ENCODE measurements around the gene MID1IP1.

MID1IP1 gene

DNA sequence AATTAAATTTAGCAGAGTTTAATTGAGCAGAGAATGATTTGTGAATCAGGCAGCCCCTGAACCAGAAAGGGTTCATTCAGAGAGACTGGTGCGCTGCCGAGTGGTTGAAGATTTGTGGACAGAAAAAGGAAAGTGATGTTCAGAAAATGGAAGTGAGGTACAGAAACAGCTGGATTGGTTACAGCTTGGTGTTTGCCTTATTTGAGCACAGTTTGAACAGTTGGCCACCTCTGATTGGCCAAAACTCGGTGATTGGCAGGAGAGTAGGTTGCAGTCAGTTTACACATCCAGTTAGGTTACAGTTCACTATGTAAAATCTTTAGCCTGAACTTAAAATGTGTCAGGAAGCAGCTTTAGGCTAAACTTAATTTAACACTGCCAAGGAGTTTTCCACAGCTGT lies 14.9 kb downstream of the MID1IP1 start:
- no peak for DNase-seq (ENCODE audit: low spot score)

DNA sequence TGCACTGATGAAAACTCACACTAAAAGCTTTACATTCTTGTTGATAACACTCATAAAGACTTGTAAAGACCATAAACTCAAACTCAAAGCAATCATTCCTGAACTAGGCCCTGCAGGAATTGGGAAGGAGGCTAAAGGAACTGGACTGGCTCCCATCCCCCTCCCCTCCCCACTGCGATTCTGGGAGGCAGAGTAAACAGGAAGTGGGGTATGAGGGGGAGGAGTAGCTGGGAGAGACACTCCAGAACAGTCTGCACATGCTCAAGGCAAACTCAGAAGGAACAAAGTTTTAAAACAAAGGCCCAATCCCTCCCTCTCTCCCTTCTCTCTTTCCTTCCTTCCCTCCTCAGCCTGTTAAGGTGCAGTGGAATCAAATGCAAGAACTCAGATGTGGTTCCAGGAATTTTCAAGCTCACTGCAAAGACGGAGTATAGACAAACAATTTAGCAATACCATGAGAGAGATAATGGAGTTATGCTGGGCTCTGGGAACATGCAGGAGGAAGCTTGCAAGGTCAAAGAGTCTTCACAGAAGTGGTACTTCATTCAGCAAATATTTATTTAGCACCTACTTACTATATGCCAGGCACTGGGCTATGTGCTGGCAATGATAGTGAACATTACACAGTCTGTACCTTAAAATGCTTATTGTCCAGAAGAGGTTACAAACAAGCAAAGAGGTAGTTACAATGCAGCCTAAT lies 15.9 kb downstream of the MID1IP1 start:
- no peak for DNase-seq (ENCODE audit: low spot score)

DNA sequence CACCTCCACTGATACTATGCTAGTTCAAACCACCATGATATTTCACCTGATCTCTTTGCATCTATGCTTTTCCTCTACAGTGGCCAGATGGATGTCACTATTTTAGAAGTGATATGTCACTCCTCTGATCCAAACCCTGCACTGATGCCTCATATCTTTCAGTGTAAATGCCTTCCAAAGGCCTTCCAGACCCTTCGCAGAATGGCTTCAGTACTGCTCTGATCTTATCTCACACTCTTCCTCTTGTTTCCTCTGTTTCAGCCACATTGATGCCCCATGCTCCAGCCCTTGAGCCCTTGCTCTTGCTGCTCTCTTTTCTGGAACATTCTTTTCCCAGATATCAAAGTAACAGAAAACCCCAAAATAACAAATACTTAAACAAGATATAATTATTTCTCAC lies 17.9 kb downstream of the MID1IP1 start:
- DNase-seq (ENCODE audit: low spot score) = no peak

DNA sequence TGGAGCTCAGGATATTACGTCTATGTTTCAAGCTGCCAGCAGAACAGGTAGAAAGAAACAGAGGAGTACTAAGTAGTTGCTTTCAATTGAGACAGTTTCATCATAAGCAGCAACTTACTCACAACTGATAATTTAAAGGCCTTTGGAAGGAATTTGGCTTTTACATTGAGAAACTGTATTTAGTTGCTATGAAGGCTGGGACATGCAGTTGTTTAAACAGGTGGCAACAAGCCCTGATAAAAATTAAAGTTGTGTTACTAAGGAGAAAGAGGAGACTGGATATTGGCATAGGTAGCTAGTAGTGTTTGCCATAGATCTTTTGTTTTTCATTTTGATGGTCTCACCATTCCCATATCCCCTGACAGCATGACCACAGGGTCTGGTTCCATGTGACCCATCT lies 18.4 kb downstream of the MID1IP1 start:
- no peak for DNase-seq (ENCODE audit: low spot score)

DNA sequence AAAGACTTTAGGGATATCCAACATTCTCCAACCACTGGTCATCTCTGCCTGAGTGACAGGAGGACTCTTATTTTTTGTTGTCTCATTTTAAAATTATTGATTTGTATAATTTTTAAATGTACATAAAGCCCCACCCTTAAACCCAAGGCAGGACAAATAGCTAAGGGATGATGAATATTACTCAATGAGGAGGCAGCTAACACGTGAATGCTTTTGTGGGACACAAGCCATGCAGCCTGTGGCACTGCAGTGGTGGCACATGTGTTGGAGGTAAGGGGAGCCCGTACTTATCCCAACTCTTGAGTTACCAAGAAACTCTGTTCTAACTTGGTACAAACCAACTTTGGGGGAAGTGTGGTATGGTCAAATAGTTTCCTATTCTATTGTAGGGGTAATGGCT lies 19.5 kb downstream of the MID1IP1 start:
- no peak for DNase-seq (ENCODE audit: low spot score)

DNA sequence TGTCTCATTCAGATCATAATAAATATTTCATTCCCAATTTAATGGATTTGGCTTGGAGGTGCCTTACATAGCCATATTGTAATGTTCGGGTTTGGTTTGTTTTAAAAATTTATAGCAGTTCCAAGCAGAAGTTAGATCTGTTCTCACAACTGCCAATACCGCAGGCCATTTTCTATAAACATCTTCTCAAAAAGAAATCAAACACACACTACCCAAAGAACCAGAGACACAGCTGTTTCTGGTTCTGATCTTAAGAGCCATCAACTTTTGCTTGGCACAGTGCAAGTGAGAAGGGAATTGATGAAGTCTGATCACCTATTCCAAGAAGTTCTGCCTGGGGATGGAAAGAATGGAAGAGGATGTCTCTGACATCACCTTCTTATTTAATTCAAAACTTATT lies 22.9 kb downstream of the MID1IP1 start:
- DNase-seq (ENCODE audit: low spot score) = no peak

DNA sequence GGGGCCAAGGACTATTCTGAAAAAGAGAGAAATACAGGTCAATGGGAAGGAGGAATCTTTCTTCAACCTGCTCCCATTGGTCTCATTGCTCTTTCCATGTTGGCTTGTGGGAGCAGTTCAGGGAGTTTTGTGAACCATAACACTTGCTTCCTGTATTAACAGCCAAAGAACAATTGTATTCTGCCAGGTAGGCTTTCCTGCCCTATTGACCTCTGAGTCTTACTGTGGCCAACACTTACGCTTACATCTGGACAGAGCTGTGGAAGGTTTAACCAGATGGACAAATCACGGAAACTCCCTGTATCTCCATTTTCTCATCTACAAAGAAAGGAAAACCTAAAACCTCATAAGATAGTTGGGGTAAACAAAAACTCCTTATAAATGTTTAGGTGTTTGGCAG lies 30.7 kb downstream of the MID1IP1 start:
- no peak for DNase-seq (ENCODE audit: low spot score)

DNA sequence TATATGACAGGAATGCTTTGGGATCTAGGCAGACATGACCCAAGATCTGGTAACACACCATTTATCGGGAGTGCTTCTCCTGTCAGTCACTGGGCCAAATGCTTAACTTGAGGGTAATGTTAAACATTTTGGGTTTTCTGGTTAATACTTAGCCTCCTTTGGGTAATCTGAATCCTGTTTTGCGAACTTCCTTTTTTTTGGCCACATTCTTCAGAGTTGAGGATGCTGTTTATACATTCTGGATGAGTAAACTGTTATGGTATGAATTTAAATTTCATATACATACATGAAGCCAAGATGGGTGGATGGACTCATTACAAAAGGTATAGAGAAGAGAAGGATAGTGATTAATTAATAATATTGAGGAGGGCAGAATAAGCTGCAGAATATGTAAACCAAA lies 36.1 kb downstream of the MID1IP1 start:
- DNase-seq (ENCODE audit: low spot score) = no peak

DNA sequence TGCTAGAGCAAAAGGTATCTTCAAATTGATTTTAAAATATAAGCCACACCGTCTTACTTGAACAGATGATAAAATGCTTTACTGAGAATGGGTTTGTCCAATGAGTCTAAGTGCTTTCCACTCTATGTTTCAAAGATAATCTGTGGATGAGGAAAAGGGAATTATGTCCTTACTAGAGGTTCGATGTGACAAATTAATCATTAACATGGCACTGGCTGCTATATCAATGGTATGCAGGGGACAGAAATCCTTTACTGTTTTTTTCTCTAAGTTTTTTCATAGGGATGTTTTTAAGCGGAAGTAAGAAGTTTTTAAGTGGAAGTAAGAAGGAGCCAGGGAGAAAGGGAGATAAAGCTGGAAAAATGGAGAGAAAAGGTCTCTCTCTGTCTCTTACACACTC lies 38.0 kb downstream of the MID1IP1 start:
- DNase-seq (ENCODE audit: low spot score) = no peak

DNA sequence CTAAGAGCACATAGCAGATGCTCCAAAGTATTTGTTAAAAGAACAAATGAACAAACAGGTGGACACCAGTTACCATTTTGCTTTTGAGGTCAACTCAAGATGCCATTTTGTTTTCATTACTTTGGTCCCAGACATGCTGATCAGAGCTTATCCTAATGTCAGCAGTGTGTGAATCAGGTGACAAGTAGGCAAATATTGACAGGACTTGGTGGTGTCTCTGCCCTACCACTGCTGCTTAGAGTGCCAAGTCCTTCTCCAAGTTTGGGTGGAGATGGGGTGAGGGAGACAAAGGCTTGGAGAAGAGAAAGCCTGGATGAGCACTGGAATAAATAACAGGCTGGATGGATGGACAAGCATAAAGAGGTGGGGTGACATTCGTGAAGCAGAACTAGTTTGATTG lies 38.7 kb downstream of the MID1IP1 start:
- no peak for DNase-seq (ENCODE audit: low spot score)

DNA sequence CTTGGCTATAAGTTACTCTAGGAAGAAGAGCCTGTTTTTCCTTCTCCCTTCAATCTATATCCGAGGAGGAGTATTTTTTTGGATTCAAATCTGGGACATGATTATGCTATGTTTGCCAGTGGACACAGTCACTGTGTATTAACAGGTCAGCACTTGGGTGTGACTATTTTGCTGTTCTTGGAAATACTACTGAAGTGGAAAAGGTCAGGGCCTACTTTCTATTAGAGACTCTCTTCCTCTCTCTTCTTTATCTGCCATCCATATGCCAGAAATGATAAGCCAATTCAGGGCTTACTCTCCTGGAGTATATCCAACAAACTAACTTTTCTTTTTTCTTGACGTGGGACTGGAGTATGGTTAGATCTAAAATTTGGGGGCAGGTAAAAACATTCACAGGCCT lies 40.5 kb downstream of the MID1IP1 start:
- DNase-seq (ENCODE audit: low spot score) = no peak

DNA sequence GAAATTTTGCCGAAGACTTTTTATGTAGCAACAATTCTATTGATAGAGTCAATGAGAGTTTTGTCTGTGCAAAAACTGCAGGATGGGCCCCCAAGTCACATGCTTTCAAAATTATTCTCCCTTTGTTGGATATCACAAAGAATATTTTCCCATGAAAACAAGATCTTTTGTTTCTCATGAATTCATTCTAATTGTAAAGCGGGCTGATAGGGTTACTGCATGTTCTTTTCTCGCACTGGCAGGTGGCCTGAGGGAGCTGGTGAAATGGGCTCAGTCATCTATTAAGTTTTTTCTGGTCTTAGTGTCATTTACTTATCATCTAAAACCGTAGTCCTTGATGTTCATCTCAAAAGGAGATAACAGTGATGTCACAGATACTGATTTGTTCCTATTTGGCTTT lies 44.2 kb downstream of the MID1IP1 start:
- no peak for DNase-seq (ENCODE audit: low spot score)

DNA sequence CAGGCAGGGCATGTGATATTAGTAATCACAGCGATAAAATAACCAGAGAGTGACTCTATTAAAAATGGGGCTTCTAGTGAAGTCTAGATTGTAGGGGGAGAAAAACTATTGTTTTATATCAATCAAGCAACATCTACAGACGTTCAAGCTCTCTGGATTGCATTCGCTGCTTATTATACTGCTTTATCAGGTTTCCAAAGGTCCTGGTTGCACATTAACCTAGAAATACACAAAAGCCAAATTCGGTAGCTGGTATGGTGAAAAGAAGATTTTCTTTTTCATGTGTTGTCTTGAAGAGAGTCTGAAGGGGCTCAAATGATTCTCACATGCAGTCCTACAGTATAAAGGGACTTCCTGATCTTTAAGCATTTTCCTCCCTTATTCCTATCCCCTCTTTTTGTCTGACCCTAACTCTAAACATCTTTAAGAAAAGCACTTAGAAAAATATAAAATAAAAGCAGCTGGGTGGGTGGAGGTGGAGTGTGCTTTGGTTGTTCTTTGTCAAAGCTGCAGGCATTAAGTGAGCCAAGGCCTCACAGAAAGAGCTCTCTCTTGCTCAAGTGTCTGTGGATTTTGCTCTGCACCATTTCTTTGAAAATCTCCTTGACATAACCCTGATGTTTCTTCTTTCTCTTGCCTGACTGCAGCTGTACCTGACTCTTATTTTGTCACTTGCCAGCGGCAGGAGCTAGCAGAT lies 46.1 kb downstream of the MID1IP1 start:
- DNase-seq (ENCODE audit: low spot score) = no peak

DNA sequence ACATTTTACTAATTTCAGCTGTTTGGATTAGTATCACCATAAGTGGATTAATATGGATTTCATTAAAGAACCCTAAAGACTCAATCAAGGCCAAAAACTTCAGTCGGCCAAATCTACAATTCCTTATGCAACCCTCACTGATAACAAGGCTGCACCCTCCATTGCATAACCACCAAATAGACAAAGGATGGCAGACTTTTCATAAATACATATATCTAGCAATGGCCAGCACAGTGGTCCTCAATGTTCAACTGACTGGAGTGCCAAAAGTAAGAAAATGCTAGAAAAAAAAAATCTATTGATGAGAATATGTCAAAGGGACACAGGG lies 46.6 kb downstream of the MID1IP1 start:
- DNase-seq (ENCODE audit: low spot score) = no peak

DNA sequence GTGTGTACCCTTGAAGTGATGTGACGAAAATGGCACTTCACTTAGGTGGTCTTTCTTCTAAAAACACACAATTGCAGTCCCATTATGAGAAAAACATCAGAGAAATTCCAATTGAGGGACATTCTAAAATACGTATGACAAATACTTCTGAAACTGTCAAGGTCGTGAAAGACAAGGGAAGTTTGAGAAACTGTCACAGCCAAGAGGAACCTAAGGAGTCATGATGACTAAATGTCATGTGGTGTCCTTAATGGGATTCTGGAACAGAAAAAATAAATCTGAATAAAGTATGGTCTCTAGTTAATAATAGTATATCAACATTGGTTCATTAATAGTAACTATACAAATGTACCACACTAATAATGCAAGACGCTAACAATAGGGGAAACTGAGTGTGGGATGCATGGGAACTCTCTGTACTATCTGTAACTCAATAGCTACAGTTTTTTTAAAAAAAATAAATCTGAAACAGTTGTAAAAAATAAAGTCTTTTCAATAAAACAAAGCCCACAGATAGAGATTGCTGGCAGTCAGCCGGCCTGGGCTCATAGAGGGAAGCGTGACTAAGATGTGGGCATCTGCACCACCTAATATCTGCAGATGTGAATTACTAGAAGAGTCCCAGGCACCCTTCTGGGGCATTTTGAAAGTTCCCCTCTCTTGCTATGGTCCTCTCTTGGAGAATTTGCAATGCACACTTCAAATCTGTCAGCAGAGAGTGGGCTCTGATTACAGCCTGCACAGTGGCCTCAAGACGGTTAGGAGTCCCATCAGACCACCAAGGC lies 47.6 kb downstream of the MID1IP1 start:
- DNase-seq (ENCODE audit: low spot score) = no peak

DNA sequence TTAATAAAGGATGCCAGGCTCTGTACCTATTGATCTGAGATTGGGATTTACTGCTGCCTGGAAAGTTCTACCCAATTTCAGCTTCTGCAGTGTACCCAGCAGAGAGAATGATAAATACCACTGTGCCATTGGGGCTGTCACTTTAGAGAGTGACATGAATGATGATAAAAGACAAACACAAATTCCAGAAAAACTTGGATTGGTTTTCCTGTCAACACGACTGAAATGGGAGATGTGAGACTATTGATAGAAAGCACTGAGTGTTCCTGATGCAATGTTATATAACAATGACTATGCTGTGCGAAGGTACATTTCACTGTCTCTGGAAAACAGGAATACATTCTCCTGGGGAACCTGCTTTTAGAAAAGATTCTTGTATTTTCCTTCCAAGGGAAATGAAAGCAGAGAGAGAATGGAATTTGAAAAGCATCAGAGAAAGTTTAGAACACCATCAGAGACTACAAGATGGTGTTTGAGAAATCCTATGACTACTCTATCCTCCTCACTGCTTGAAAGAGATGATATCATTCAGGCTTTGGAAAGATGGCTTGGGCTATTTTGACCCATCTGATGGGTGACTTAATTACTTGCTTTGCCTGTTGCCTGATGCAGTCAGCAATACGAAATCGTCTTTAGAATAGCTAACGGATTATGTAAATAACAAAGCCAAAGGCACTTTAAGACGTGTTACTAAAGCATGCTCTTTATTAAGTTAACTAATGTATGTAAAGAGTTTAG lies 49.7 kb downstream of the MID1IP1 start:
- no peak for DNase-seq (ENCODE audit: low spot score)

DNA sequence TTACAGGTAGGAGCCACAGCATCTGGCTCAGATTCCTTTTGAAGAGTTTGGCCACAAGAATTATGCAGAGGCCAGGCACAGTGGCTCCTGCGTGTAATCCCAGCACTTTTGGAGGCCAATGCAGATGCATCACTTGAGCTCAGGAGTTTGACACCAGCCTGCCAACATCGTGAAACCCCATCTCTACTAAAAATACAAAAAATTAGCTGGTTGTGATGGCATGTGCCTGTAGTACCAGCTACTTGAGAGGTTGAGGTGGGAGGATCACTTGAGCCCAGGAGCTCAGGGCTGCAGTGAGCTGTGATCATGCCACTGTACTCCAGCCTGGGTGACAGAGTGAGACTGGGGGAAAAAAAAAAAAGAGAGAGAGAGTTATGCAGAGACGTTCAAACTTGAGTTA lies 53.0 kb downstream of the MID1IP1 start:
- DNase-seq (ENCODE audit: low spot score) = no peak
